HFF-Myc (cell line): ENCODE measurements around the gene OR52I1.
A peak's percentile ranks its signal among the peaks of the same experiment; 100 is the strongest.

Source experiments
- DNase-seq: peaks from one replicate; pipeline ENCODE4 v3.0.0-alpha.2; 2011; ENCODE audit warnings: low read depth; ENCODE audit errors: extremely low read depth
- H3K4me3 ChIP-seq: replicated peaks from 2 replicates; pipeline ENCODE4 v1.5.1; 2011; ENCODE audit warnings: low read depth, mild to moderate bottlenecking, control low read depth, low read length
- TF ChIP-seq, protein P1 (sequence below): IDR thresholded peaks from 2 replicates; pipeline ENCODE4 v1.5.1; 2012; ENCODE audit warnings: mild to moderate bottlenecking, low read depth, low read length, control low read depth; ENCODE audit errors: missing control alignments

The OR52I1 gene

GRCh38 chr11:4636962-4637661, 43.3 kb downstream of the OR52I1 start, which contains the start of gene OR51D1:
TSS of gene OR51D1 (plus strand) at chr11:4637477. CDS start at chr11:4639791, 2,314 bp downstream.
- H3K4me3 ChIP-seq = no peak within 1 kb of the TSS
- DNase-seq = peak; percentile 22
- TF ChIP-seq, protein P1, sequence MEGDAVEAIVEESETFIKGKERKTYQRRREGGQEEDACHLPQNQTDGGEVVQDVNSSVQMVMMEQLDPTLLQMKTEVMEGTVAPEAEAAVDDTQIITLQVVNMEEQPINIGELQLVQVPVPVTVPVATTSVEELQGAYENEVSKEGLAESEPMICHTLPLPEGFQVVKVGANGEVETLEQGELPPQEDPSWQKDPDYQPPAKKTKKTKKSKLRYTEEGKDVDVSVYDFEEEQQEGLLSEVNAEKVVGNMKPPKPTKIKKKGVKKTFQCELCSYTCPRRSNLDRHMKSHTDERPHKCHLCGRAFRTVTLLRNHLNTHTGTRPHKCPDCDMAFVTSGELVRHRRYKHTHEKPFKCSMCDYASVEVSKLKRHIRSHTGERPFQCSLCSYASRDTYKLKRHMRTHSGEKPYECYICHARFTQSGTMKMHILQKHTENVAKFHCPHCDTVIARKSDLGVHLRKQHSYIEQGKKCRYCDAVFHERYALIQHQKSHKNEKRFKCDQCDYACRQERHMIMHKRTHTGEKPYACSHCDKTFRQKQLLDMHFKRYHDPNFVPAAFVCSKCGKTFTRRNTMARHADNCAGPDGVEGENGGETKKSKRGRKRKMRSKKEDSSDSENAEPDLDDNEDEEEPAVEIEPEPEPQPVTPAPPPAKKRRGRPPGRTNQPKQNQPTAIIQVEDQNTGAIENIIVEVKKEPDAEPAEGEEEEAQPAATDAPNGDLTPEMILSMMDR = peak; percentile 90

- H3K4me3 ChIP-seq = no peak overlapping the region
- no peak for DNase-seq
- TF ChIP-seq, protein P1 = no peak
These were observed 43.8 kb downstream of the OR52I1 start for GRCh38 chr11:4637662-4638047.

DNA sequence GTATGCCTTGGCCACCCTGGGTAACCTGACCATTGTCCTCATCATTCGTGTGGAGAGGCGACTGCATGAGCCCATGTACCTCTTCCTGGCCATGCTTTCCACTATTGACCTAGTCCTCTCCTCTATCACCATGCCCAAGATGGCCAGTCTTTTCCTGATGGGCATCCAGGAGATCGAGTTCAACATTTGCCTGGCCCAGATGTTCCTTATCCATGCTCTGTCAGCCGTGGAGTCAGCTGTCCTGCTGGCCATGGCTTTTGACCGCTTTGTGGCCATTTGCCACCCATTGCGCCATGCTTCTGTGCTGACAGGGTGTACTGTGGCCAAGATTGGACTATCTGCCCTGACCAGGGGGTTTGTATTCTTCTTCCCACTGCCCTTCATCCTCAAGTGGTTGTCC, 46.1 kb downstream of the OR52I1 start:
- TF ChIP-seq, protein P1 = no peak
- no peak overlapping the region for H3K4me3 ChIP-seq
- DNase-seq = no peak

DNA sequence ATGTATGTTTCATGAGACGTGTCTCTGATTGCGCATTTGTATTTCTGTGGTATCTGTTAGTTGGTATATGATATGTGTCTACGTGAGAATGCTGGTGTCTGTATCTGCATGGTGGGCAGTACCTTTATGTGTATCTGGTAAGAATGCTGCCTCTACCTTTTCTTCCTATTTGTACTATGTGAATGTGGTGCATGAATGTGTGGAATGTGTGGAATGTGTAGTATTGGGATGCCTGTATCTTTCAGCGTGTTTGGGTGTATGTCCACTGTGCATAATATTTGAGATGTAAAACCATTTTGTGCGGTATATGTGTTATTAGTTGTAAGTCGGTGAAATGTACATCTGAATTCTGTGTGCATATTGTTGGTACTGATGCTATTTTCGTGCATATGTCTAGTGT, 47.7 kb downstream of the OR52I1 start:
- no peak for DNase-seq
- no peak overlapping the region for H3K4me3 ChIP-seq
- TF ChIP-seq, protein P1 = no peak

DNA sequence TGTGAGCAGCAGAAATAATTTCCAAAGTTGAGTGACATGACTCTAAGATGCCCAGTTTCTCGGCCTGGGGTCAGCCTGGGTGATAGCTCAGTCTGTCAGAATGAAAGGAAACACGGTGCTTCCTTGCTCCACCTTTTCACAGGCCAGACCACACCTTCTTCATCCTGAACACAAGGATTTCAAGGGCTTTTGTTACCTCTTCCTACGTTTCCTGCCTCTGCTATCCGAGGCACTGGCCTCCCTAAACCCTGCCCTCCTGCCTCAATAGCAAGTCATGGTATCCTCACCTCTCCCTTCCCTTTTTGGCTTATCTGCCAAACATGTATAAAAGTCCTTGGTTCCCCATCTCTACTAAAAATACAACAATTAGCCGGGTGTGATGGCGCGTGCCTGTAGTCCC, 48.2 kb downstream of the OR52I1 start:
- TF ChIP-seq, protein P1 = no peak
- no peak overlapping the region for H3K4me3 ChIP-seq
- DNase-seq = no peak

- H3K4me3 ChIP-seq = no peak overlapping the region
- DNase-seq = no peak
- TF ChIP-seq, protein P1 = no peak
These were observed 49.2 kb downstream of the OR52I1 start for GRCh38 chr11:4643076-4643475.

GRCh38 chr11:4643682-4644081, 49.8 kb downstream of the OR52I1 start, which contains the start of gene OR51E1:
TSS of gene OR51E1 (plus strand) at chr11:4643982. CDS start at chr11:4652527, 8,545 bp downstream.
- no peak for DNase-seq
- no peak within 1 kb of the TSS for H3K4me3 ChIP-seq
- TF ChIP-seq, protein P1 = no peak
